ENCODE results near the gene ADIRF. TPM values are rescaled to one million over a fixed set of nuclear protein-coding genes. Genes with fewer than 3 reads are reported as not detected.

Gene ADIRF
- total and polyA plus RNA-seq, 9 of the 15 experiments (the other 6 are each of a cell fraction or from before 2014, with no cell fraction given): 0.08 TPM; not detected in 8

GRCh38 chr10:86941991-86942421 lies 26.3 kb upstream of the ADIRF start (continued):
- no peak for TF ChIP-seq DMBX1 (CRISPR knock-in tag; IDR thresholded peaks at IDR 0.05; ENCODE audit: borderline replicate concordance)

- no peak for FAIRE-seq
- Histone ChIP-seq H3K9ac (ENCODE audit: insufficient read depth in 1 of 2, low read depth in 2 of 2, low read length in 2 of 2) (no peak overlapping the region), H3K4me1 (replicated peaks in 1 of 2; ENCODE audit: control insufficient read depth in 2 of 2, insufficient read depth in 2 of 2, low read length in 2 of 2) (peaks cover 0 to 20% of the 10 kb centered on the region in 2 experiments; a peak in 2 of 5 replicates), H3K9me1 (ENCODE audit: control insufficient read depth, insufficient read depth, low read length) (no peaks in the 10 kb centered on the region), H3K4me3 (no peak overlapping the region), H3K4me2 (ENCODE audit: insufficient read depth, low read length) (no peak overlapping the region), H3K79me2 (ENCODE audit: control insufficient read depth, insufficient read depth, low read length) (no peaks in the 10 kb centered on the region), H4K20me1 (replicated peaks; ENCODE audit: control insufficient read depth, insufficient read depth, low read length) (no peaks in the 10 kb centered on the region), H3K27ac (ENCODE audit: extremely low read depth, low read depth, low read length) (no peak overlapping the region), H3K36me3 (ENCODE audit: control insufficient read depth, insufficient read depth, low read length) (no peaks in the 10 kb centered on the region), H2AFZ (ENCODE audit: low read depth, low read length) (no peak overlapping the region), H3K9me3 (replicated peaks; ENCODE audit: control insufficient read depth, insufficient read depth, low read depth, low read length) (no peaks in the 10 kb centered on the region), H3K27me3 (ENCODE audit: control insufficient read depth in 2 of 2, insufficient read depth in 2 of 2, low read length in 2 of 2) (no peaks in the 10 kb centered on the region)
- ATAC-seq: no peak
- TF ChIP-seq ZNF197 (CRISPR knock-in tag; IDR thresholded peaks at IDR 0.05; ENCODE audit: low read depth) (no peak), ZBTB33 (CRISPR knock-in tag; IDR thresholded peaks at IDR 0.05) (peak; percentile 75)
- WGBS (ENCODE audit: insufficient coverage, low coverage, missing lambda C conversion rate): 95% methylated on average over 43 of the region's 94 CpGs
- DNase-seq (ENCODE audit: extremely low read depth in 1 of 4, low spot score in 3 of 4): no peak
- intact Hi-C loops (cut with micrococcal nuclease): no loop called here
- POLR2A ChIA-PET: interaction anchor here (0.6 kb wide), 1 partner anchor 232 kb away, joined by 4 read pairs; no protein-coding TSS in a partner anchor
- in situ Hi-C loops (cut with MboI): no loop called here
- BruUV-seq (replicated peaks): no TSS peak
- CTCF ChIA-PET (ENCODE audit: low intra/inter-chr PET ratio): interaction anchor here (0.7 kb wide), 2 partner anchors 22 to 154 kb away, joined by 3 read pairs; no protein-coding TSS in a partner anchor
Observed at GRCh38 chr10:86942441-86943315, 25.6 kb upstream of the ADIRF start.

All from K562 (cell line).